Ascending aorta (tissue), 2 donors: Measurements from ENCODE around the gene IDUA. TPM values are rescaled to one million over a fixed set of nuclear protein-coding genes. Genes with fewer than 3 reads are reported as not detected.
A peak's percentile ranks its signal among the peaks of the same experiment; 100 is the strongest.

Experiments used
- DNase-seq, 2 donors: peaks; one replicate each; pipeline ENCODE4 v3.0.0-alpha.2; 2019; ENCODE audit warnings: low spot score in 2 of 2
- H3K27ac ChIP-seq, 2 donors: fragments of 200-600 bp; sonication (generic); one replicate each; pipeline ENCODE4 v1.5.1; 2016 to 2017; ENCODE audit warnings: mild to moderate bottlenecking in 1 of 2
- H3K27me3 ChIP-seq: fragments of 200-600 bp; sonication (generic); one replicate; pipeline ENCODE4 v1.5.1; 2017
- H3K36me3 ChIP-seq, 2 donors: fragments of 200-600 bp; sonication (generic); one replicate each; pipeline ENCODE4 v1.5.1; 2016
- H3K4me1 ChIP-seq, 2 donors: fragments of 200-600 bp; sonication (generic); one replicate each; pipeline ENCODE4 v1.5.1; 2016 to 2017; ENCODE audit warnings: mild to moderate bottlenecking in 1 of 2
- H3K4me3 ChIP-seq, 2 donors: fragments of 200-600 bp; sonication (generic); one replicate each; pipeline ENCODE4 v1.5.1; 2016 to 2017; ENCODE audit warnings: mild to moderate bottlenecking in 1 of 2
- H3K9me3 ChIP-seq, 2 donors: fragments of 200-600 bp; sonication (generic); one replicate each; pipeline ENCODE4 v1.5.1; 2016
- intact Hi-C: fragments of 100-400 bp; cut with DNase I; formaldehyde crosslinking; loops from one replicate; pipeline ENCODE4 v1.15.1; 2023
- total RNA-seq: library from RNA; depleted of rRNA; stranded (reverse); fragments of >200 nt; gene quantifications from one replicate; pipeline ENCODE4 v1.1.0, GENCODE V29; 2016
- TF ChIP-seq, protein P1 (sequence below), 3 experiments: fragments of 200-600 bp in 2 of 3; fragments of 450-650 bp in 1 of 3; sonication (generic) in 2 of 3; IDR thresholded peaks; one replicate each; pipeline ENCODE4 v1.5.1; 2016 to 2019; ENCODE audit warnings: antibody characterized with exemption in 3 of 3, mild to moderate bottlenecking in 1 of 3, moderate library complexity in 1 of 3

The IDUA gene
- total RNA-seq, 1 donor from 2014 or later, result 118 TPM

DNA sequence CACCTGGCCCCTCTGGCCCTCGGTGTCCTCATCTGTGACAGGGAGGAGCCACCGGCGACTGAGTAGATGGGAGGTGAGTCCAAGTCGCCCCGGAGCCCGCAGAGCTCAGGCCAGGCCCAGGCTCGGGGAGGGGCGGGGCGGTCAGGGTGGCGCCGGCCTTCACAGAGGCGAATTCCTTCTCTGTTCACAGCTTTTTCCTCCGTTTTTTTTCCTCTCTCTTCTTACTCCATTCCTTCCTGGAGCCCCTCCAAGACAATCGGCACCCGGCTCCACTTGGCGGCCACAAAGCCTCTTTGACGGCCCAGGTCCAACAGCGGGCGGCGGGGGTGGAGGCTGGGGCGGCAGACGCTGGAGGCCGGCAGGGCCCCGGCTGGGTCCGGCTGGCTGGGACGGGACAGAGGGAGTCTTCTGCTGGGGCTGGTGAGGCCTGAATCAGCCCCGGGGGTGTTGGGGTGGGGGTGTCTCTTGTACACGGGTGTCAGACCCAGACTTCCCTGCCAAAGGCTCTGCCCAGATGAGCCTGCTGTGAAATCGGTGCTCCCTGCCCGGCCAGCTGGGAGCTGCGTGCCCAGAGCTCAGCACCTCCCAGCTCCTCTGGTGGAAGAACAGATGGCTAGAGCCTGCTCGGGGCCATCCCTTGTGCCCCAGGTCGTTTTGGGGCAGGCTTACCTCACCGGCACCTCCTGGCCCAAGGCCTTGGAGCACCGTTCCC lies 47.2 kb downstream of the IDUA start:
- Histone ChIP-seq H3K9me3 (no peaks in the 10 kb centered on the region), H3K4me3 (peak overlapping the region; percentile 10 to 55), H3K27me3 (no peaks in the 10 kb centered on the region), H3K36me3 (no peaks in the 10 kb centered on the region), H3K4me1 (peaks cover 36 to 51% of the 10 kb centered on the region in 2 donors), H3K27ac (peak overlapping the region; percentile 83 to 91)
- intact Hi-C loops, result loop anchor here (1.0 kb wide), 2 partner anchors 9 to 24 kb away; no protein-coding TSS in a partner anchor
- DNase-seq, result peak in 1 of 2 donors; percentile 91
- TF ChIP-seq, protein P1, sequence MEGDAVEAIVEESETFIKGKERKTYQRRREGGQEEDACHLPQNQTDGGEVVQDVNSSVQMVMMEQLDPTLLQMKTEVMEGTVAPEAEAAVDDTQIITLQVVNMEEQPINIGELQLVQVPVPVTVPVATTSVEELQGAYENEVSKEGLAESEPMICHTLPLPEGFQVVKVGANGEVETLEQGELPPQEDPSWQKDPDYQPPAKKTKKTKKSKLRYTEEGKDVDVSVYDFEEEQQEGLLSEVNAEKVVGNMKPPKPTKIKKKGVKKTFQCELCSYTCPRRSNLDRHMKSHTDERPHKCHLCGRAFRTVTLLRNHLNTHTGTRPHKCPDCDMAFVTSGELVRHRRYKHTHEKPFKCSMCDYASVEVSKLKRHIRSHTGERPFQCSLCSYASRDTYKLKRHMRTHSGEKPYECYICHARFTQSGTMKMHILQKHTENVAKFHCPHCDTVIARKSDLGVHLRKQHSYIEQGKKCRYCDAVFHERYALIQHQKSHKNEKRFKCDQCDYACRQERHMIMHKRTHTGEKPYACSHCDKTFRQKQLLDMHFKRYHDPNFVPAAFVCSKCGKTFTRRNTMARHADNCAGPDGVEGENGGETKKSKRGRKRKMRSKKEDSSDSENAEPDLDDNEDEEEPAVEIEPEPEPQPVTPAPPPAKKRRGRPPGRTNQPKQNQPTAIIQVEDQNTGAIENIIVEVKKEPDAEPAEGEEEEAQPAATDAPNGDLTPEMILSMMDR (IDR thresholded peaks at IDR 0.05), result no peak

DNA sequence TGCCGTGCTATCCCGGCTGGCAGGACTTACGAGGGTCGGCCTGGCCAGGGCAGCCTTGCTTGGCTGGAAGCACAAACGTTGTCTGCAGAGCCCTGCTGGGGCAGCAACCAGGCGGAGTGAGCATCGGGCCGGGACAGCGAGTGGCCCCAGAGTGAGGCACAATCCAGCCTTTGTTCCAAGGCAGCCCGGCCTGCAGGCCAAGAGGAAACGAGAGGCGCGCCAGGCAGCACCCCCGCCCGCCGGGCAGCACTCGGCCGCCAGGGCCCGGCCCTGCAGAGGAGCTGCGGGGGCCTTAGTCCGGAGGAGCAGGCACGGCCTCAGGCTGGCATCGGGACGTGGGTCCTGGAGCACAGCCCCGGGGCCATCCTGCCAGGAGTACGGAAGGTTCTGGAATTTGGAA lies 48.7 kb downstream of the IDUA start:
- Histone ChIP-seq H3K4me3 (peak overlapping the region in 1 of 2 donors; percentile 55), H3K4me1 (peaks cover 44 to 64% of the 10 kb centered on the region in 2 donors), H3K36me3 (no peaks in the 10 kb centered on the region), H3K27me3 (no peaks in the 10 kb centered on the region), H3K9me3 (no peaks in the 10 kb centered on the region), H3K27ac (peak overlapping the region; percentile 83 to 91)
- peak in 1 of 2 donors; percentile 80 for DNase-seq
- intact Hi-C loops, result loop anchor here (5.0 kb wide), 1 partner anchor 47 kb away; no protein-coding TSS in a partner anchor
- TF ChIP-seq, protein P1 (IDR thresholded peaks at IDR 0.05), result peak in 2 of 3 experiments; percentile 5 to 10

DNA sequence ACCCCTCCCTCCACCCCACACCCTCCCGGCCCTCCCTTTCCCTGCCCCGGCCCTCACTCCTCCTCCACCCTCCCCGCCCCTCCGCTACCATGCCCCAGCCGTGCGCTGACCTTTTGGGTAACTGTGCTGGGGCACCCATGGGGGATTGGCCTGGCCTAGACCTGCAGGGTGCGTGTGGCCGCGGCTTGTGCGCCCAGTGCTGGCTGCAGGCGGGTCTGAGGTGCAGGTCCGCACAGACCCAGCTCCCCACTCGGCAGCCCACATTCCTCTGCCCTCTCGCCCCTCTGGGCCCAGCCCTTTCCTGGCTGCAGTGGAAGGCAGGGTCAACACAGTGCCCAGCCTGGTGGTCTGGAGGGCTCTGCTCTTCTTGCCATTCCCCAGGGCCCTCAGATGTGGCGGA lies 49.3 kb downstream of the IDUA start:
- H3K9me3 ChIP-seq, result no peaks in the 10 kb centered on the region
- DNase-seq, result no peak
- intact Hi-C loops, result loop anchor here (5.0 kb wide), 1 partner anchor 46 kb away; no protein-coding TSS in a partner anchor
- H3K4me1 ChIP-seq, result peaks cover 49 to 69% of the 10 kb centered on the region in 2 donors
- no peaks in the 10 kb centered on the region for H3K36me3 ChIP-seq
- peak overlapping the region; percentile 83 to 91 for H3K27ac ChIP-seq
- peak overlapping the region in 1 of 2 donors; percentile 55 for H3K4me3 ChIP-seq
- TF ChIP-seq, protein P1 (IDR thresholded peaks at IDR 0.05), result no peak
- no peaks in the 10 kb centered on the region for H3K27me3 ChIP-seq

DNA sequence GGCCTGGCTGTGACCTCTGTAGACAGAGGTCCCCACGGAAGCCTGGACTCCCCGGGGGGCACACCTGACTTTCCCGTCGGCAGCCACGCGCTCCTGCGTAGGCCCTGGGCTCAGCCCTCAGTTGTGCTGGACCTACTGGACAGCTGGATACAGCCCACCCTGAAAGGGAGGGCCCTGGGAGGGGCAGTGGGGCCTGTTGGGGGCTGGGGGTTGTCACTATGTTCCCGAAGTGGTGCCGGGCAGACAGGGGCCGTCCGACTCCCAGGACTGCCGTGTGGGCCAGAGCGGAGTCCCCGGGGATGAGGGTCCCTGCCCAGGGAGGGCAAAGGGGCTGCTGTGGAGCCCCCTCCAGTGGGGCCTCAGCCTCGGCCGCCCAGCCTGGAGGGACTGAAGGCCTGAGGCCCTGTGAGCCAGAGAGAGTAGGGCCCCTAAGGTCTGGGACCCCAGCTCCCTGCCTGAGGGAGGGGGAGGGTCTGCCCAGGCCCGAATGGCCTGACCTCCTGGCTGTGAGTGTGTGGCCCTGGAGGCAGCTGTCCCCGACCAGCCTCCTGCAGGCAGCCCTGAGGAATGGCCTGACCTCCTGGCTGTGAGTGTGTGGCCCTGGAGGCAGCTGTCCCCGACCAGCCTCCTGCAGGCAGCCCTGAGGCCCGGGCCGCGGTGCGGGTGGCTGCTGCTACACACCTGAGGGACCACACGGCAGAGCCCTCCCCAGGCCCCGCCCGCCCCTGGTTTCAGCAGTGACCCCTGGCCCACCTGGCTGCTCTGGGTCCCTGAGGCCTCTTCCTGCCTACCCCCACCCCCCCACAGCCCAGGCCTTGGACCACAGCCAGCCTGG lies 50.3 kb downstream of the IDUA start:
- H3K27me3 ChIP-seq, result no peaks in the 10 kb centered on the region
- H3K4me1 ChIP-seq, result peaks cover 57 to 79% of the 10 kb centered on the region in 2 donors
- H3K9me3 ChIP-seq, result no peaks in the 10 kb centered on the region
- intact Hi-C loops, result loop anchor here (5.0 kb wide), 1 partner anchor 45 kb away; no protein-coding TSS in a partner anchor
- TF ChIP-seq, protein P1 (IDR thresholded peaks at IDR 0.05), result no peak
- no peak overlapping the region for H3K4me3 ChIP-seq
- no peaks in the 10 kb centered on the region for H3K36me3 ChIP-seq
- H3K27ac ChIP-seq, result peak overlapping the region; percentile 83 to 91
- no peak for DNase-seq

DNA sequence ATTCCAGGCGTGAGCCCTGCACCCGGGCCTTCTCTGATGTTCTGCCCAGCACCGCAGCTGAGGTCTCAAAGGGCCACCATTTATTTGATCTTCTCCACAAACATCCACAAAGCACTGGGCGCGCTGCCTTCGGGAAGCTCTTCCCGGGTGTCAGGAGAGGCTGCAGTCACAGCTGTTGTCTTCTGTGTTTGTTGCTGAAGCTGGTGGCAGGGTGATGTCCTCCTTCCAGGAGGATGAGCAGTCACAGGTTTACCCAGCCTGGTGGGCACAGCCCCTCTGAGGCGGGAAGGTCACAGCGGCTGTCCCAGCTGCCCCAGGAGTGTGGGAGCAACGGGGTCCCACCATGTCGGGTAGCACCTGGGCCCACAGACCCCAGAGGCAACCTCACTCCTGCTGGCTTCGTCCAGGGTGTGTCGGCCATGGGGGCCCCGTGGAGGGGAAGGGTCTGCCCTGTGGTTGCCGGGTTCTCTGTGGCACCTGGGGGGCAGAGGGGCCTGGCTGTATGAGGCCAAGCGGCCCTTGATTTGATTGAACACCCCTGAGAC lies 52.2 kb downstream of the IDUA start:
- Histone ChIP-seq H3K36me3 (no peaks in the 10 kb centered on the region), H3K4me1 (peaks cover 51 to 77% of the 10 kb centered on the region in 2 donors), H3K9me3 (no peaks in the 10 kb centered on the region), H3K27ac (peak overlapping the region; percentile 77 to 81), H3K27me3 (no peaks in the 10 kb centered on the region), H3K4me3 (no peak overlapping the region)
- no peak for DNase-seq
- intact Hi-C loops, result loop anchor here (5.0 kb wide), 1 partner anchor 43 kb away; no protein-coding TSS in a partner anchor
- TF ChIP-seq, protein P1 (IDR thresholded peaks at IDR 0.05), result no peak
